GM21576 (cell line): ENCODE measurements around the gene ACTL7B.
A peak's percentile ranks its signal among the peaks of the same experiment; 100 is the strongest.
"Not testable (repeated sequence)": the region's sequence is repeated elsewhere in the genome, so short reads cannot be mapped to it uniquely, and the experiment has no call there.

Experiments
- ATAC-seq: cut with Tn5 transposase; IDR thresholded peaks from one replicate; pipeline ENCODE4 v1.9.1; 2021; ENCODE audit warnings: mild to moderate bottlenecking, moderate library complexity; ENCODE audit not compliant: unreplicated experiment

The ACTL7B gene

GRCh38 chr9:108869092-108869725 is 13.4 kb upstream of the ACTL7B start:
- ATAC-seq = no peak

- ATAC-seq = no peak
Observed at GRCh38 chr9:108867829-108868228, 12.0 kb upstream of the ACTL7B start.

- no peak for ATAC-seq
Observed at GRCh38 chr9:108867116-108867515, 11.3 kb upstream of the ACTL7B start.

- ATAC-seq = no peak
Observed at GRCh38 chr9:108866001-108866420, 10.2 kb upstream of the ACTL7B start.

GRCh38 chr9:108865037-108865436 is 9.3 kb upstream of the ACTL7B start:
- no peak for ATAC-seq

GRCh38 chr9:108864446-108864845 is 8.7 kb upstream of the ACTL7B start:
- ATAC-seq = no peak

GRCh38 chr9:108863891-108864290 is 8.1 kb upstream of the ACTL7B start:
- no peak for ATAC-seq

GRCh38 chr9:108861997-108862396 is 6.2 kb upstream of the ACTL7B start, which contains the start of gene ACTL7A:
Gene ACTL7A (plus strand): TSS chr9:108862266. CDS start chr9:108862323, 57 bp downstream.
- ATAC-seq = no peak

GRCh38 chr9:108861464-108861863 is 5.7 kb upstream of the ACTL7B start:
- ATAC-seq = no peak

GRCh38 chr9:108860764-108861163 is 5.0 kb upstream of the ACTL7B start:
- ATAC-seq = no peak

- no peak for ATAC-seq
Observed at GRCh38 chr9:108860354-108860753, 4.6 kb upstream of the ACTL7B start.

GRCh38 chr9:108859459-108860114 is 3.8 kb upstream of the ACTL7B start:
- peak; percentile 54 for ATAC-seq

GRCh38 chr9:108857572-108857971 is 1.8 kb upstream of the ACTL7B start:
- ATAC-seq = no peak

- ATAC-seq = no peak
Observed at GRCh38 chr9:108855529-108855886, 278 bp downstream of the ACTL7B start.

- ATAC-seq = no peak
Observed at GRCh38 chr9:108854641-108855528, 901 bp downstream of the ACTL7B start.

GRCh38 chr9:108854094-108854493 is 1.7 kb downstream of the ACTL7B start:
- ATAC-seq = no peak

- ATAC-seq = no peak
Observed at GRCh38 chr9:108852079-108852478, 3.7 kb downstream of the ACTL7B start.

GRCh38 chr9:108851138-108851537 is 4.6 kb downstream of the ACTL7B start:
- no peak for ATAC-seq

GRCh38 chr9:108850293-108850897 is 5.4 kb downstream of the ACTL7B start:
- no peak for ATAC-seq

- ATAC-seq = not testable (repeated sequence)
Observed at GRCh38 chr9:108848296-108848695, 7.5 kb downstream of the ACTL7B start.

- no peak for ATAC-seq
Observed at GRCh38 chr9:108845947-108846346, 9.8 kb downstream of the ACTL7B start.
